ENCODE measurements around the gene FHIT. TPM values are rescaled to one million over a fixed set of nuclear protein-coding genes. Genes with fewer than 3 reads are reported as not detected.

The FHIT gene
- total and polyA plus RNA-seq, 7 donors, result 0.98 to 10.4 (median 4.0) TPM

DNA sequence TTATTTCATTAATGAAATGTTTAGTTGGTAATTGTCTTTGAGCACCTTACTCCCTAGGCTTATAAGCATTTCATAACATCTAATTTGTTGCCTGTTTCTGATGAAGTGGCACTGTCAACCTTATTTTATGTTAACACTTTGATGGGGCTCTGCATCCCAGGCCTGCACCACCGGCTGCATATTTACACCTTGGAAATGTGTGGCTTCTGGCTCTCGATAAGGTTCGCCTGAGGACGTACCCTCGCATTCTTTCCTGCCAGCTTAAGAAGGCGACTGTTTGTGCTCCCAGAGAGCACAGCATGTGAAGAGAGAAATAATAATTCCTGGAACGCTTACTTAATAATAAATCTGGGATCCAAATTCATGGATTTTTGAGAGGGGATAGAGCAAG, 1438.1 kb downstream of the FHIT start:
- no peak for TF ChIP-seq CTCF (IDR thresholded peaks at IDR 0.05)
- ATAC-seq, result no peak
- 29 to 36% (median 32%) methylated on average over 7 of the region's 7 CpGs for WGBS, 3 donors
- intact Hi-C loops (cut with DNase I), result no loop called here
- H3K36me3 ChIP-seq (ENCODE audit: insufficient read depth in 1 of 2, low read depth in 1 of 2), result no peaks in the 10 kb centered on the region
- H3K27me3 ChIP-seq (ENCODE audit: insufficient read depth in 3 of 3, low read length in 2 of 3), result no peaks in the 10 kb centered on the region
- H3K4me1 ChIP-seq, result peaks cover 6% of the 10 kb centered on the region
- H3K27ac ChIP-seq, result no peak overlapping the region
- no peak overlapping the region for H3K4me3 ChIP-seq
- no peak for DNase-seq
- H3K9me3 ChIP-seq, result no peaks in the 10 kb centered on the region

GRCh38 chr3:59812237-59813147, 1438.8 kb downstream of the FHIT start:
- Histone ChIP-seq H3K27ac (no peak overlapping the region), H3K27me3 (ENCODE audit: insufficient read depth in 3 of 3, low read length in 2 of 3) (no peaks in the 10 kb centered on the region), H3K36me3 (ENCODE audit: insufficient read depth in 1 of 2, low read depth in 1 of 2) (no peaks in the 10 kb centered on the region), H3K9me3 (no peaks in the 10 kb centered on the region), H3K4me1 (no peaks in the 10 kb centered on the region), H3K4me3 (no peak overlapping the region)
- ATAC-seq, result no peak
- no peak for TF ChIP-seq CTCF (IDR thresholded peaks at IDR 0.05)
- no peak for DNase-seq
- intact Hi-C loops (cut with DNase I), result no loop called here
- 73 to 79% (median 78%) methylated on average over 11 of the region's 11 CpGs for WGBS, 3 donors

DNA sequence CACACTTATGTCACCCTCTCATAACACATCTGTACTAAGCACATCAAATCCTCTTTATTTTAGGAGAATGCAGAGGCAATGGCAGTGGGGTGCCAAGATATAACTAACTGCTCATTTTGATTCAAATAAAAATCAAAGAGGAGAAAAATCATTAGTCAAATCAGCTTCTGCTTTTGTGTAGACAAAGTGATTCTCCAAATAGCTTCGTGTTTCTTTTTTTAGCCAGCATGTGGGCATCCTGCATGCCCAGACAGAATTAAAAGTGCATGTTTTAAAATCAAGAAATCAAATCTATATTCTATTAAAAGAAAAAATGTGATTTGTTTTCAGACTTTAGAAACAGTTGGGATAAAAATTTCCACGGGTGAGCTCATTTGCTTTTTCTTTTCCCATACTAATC, 1440.1 kb downstream of the FHIT start:
- ATAC-seq (no peak), DNase-seq (no peak)
- Histone ChIP-seq H3K9me3 (no peaks in the 10 kb centered on the region), H3K27ac (no peak overlapping the region), H3K4me3 (no peak overlapping the region), H3K36me3 (ENCODE audit: insufficient read depth in 1 of 2, low read depth in 1 of 2) (no peaks in the 10 kb centered on the region), H3K27me3 (ENCODE audit: insufficient read depth in 3 of 3, low read length in 2 of 3) (no peaks in the 10 kb centered on the region), H3K4me1 (no peaks in the 10 kb centered on the region)
- intact Hi-C loops (cut with DNase I), result no loop called here
- 44 to 58% (median 52%) methylated on average over 2 of the region's 2 CpGs for WGBS, 3 donors
- TF ChIP-seq CTCF (IDR thresholded peaks at IDR 0.05), result no peak

DNA sequence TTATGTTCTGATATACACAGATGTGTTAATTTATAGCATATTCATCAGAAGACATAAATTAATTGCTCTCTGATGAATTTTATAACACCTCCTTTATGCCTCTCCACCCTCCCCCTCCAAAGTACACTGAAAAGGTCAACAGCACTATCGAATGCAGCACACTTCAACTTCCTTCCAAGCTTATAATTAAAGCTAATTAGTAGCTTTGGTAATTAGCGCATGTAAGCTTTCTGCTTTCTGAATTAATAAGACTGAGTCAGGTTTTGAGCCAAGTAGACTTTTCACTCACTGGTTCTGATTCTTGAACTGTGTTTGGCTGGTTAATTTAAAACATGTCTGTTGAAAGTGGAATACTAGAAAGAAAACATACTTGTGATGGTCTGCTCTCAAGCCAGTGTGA, 1440.6 kb downstream of the FHIT start:
- Histone ChIP-seq H3K9me3 (no peaks in the 10 kb centered on the region), H3K27me3 (ENCODE audit: insufficient read depth in 3 of 3, low read length in 2 of 3) (no peaks in the 10 kb centered on the region), H3K4me3 (no peak overlapping the region), H3K4me1 (no peaks in the 10 kb centered on the region), H3K27ac (no peak overlapping the region), H3K36me3 (ENCODE audit: insufficient read depth in 1 of 2, low read depth in 1 of 2) (no peaks in the 10 kb centered on the region)
- DNase-seq (no peak), ATAC-seq (no peak)
- WGBS, 3 donors, result 66 to 82% (median 78%) methylated on average over 2 of the region's 2 CpGs
- intact Hi-C loops (cut with DNase I), result no loop called here
- TF ChIP-seq CTCF (IDR thresholded peaks at IDR 0.05), result no peak

All from psoas muscle (tissue), 8 donors.